Keratinocyte (primary cell): Measurements from ENCODE around the gene HDGFL1.

Experiments
- EZH2 ChIP-seq: IDR thresholded peaks from one replicate; pipeline ENCODE4 v1.6.1; 2012; ENCODE audit warnings: inconsistent platforms, mild to moderate bottlenecking, low read length, moderate library complexity
- TF ChIP-seq, protein P1 (sequence below), 3 experiments: IDR thresholded peaks in 1 of 3; conservative IDR thresholded peaks in 1 of 3; optimal IDR thresholded peaks in 1 of 3; 2 replicates in 2 of 3; 3 replicates in 1 of 3; pipeline versions ENCODE3 to v1.5.1; 2011; ENCODE audit warnings: low read length in 3 of 3, mild to moderate bottlenecking in 3 of 3, moderate library complexity in 2 of 3, control low read depth in 1 of 3, inconsistent platforms in 1 of 3; ENCODE audit not compliant: insufficient read depth in 2 of 3; ENCODE audit errors: extremely low read depth in 1 of 3

DNA sequence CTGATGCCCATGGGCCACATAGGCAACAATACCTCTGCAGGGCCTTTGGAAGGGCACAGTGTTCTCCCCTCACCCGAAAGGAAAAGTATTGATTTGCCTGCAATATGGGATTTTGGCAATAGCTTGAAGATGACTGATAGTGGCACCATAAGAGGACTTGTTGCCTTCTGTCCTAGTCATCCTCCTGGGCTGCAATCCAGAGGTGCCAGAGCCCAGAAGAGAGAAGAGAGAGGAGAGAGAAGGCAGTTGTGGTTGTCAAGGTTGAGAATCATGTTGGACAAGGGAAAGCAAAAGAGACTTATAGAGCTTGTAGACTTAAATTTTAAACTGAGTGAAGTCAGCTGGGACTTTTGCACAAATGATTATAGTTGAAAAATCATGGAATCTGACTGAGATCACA lies 14.6 kb downstream of the HDGFL1 start:
- TF ChIP-seq EZH2 = no peak
- TF ChIP-seq, protein P1, sequence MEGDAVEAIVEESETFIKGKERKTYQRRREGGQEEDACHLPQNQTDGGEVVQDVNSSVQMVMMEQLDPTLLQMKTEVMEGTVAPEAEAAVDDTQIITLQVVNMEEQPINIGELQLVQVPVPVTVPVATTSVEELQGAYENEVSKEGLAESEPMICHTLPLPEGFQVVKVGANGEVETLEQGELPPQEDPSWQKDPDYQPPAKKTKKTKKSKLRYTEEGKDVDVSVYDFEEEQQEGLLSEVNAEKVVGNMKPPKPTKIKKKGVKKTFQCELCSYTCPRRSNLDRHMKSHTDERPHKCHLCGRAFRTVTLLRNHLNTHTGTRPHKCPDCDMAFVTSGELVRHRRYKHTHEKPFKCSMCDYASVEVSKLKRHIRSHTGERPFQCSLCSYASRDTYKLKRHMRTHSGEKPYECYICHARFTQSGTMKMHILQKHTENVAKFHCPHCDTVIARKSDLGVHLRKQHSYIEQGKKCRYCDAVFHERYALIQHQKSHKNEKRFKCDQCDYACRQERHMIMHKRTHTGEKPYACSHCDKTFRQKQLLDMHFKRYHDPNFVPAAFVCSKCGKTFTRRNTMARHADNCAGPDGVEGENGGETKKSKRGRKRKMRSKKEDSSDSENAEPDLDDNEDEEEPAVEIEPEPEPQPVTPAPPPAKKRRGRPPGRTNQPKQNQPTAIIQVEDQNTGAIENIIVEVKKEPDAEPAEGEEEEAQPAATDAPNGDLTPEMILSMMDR (optimal IDR thresholded peaks at IDR 0.05 in 1 of 3, IDR thresholded peaks at IDR 0.05 in 1 of 3, conservative IDR thresholded peaks at IDR 0.05 in 1 of 3; ENCODE audit: extremely low read depth in 1 of 3, insufficient read depth in 2 of 3, low read length in 3 of 3) = no peak
